GM18907 (cell line): Measurements from ENCODE around the gene CHST8.

Experiments used
- ATAC-seq: cut with Tn5 transposase; IDR thresholded peaks from one replicate; pipeline ENCODE4 v1.9.1; 2021; ENCODE audit warnings: mild to moderate bottlenecking, moderate library complexity; ENCODE audit not compliant: unreplicated experiment

The CHST8 gene

GRCh38 chr19:33734913-33735312 is 113.2 kb downstream of the CHST8 start:
- ATAC-seq = no peak

- no peak for ATAC-seq
Measured at GRCh38 chr19:33736158-33736557, 114.4 kb downstream of the CHST8 start.

GRCh38 chr19:33736787-33737186 is 115.0 kb downstream of the CHST8 start:
- ATAC-seq = no peak

GRCh38 chr19:33737681-33738371 is 116.1 kb downstream of the CHST8 start:
- no peak for ATAC-seq

GRCh38 chr19:33740811-33741396 is 119.2 kb downstream of the CHST8 start:
- ATAC-seq = no peak

GRCh38 chr19:33745297-33745696 is 123.5 kb downstream of the CHST8 start:
- no peak for ATAC-seq

GRCh38 chr19:33746159-33746558 is 124.4 kb downstream of the CHST8 start:
- no peak for ATAC-seq

GRCh38 chr19:33747273-33747672 is 125.5 kb downstream of the CHST8 start:
- ATAC-seq = no peak

- ATAC-seq = no peak
Measured at GRCh38 chr19:33748231-33748630, 126.5 kb downstream of the CHST8 start.

- no peak for ATAC-seq
Measured at GRCh38 chr19:33749016-33749415, 127.3 kb downstream of the CHST8 start.

GRCh38 chr19:33749619-33750175 is 127.9 kb downstream of the CHST8 start:
- no peak for ATAC-seq

GRCh38 chr19:33750587-33751435 is 129.1 kb downstream of the CHST8 start:
- no peak for ATAC-seq

- ATAC-seq = no peak
Measured at GRCh38 chr19:33751436-33751770, 129.7 kb downstream of the CHST8 start.

GRCh38 chr19:33752018-33752800 is 130.5 kb downstream of the CHST8 start:
- ATAC-seq = no peak

- no peak for ATAC-seq
Measured at GRCh38 chr19:33752945-33753344, 131.2 kb downstream of the CHST8 start.

- no peak for ATAC-seq
Measured at GRCh38 chr19:33754361-33754760, 132.6 kb downstream of the CHST8 start.

GRCh38 chr19:33755099-33756035 is 133.6 kb downstream of the CHST8 start:
- no peak for ATAC-seq

GRCh38 chr19:33756177-33756576 is 134.4 kb downstream of the CHST8 start:
- ATAC-seq = no peak

- no peak for ATAC-seq
Measured at GRCh38 chr19:33758541-33759013, 136.8 kb downstream of the CHST8 start.

- no peak for ATAC-seq
Measured at GRCh38 chr19:33759356-33759755, 137.6 kb downstream of the CHST8 start.
